Endothelial cell (in vitro differentiated cells): Measurements from ENCODE around the gene EGLN1. TPM values are rescaled to one million over a fixed set of nuclear protein-coding genes. Genes with fewer than 3 reads are reported as not detected.
A peak's percentile ranks its signal among the peaks of the same experiment; 100 is the strongest.

Experiments used
- DNase-seq: peaks from one replicate; pipeline ENCODE4 v3.0.0; 2021; ENCODE audit warnings: low spot score
- H3K27ac Mint-ChIP-seq: one replicate; pipeline ENCODE4 v1.8.0; 2021; ENCODE audit warnings: mixed read lengths, inconsistent platforms; ENCODE audit not compliant: unreplicated experiment
- H3K27me3 Mint-ChIP-seq: one replicate; pipeline ENCODE4 v1.8.0; 2021; ENCODE audit warnings: mild to moderate bottlenecking, moderate library complexity, mixed read lengths, inconsistent platforms; ENCODE audit not compliant: unreplicated experiment
- H3K36me3 Mint-ChIP-seq: one replicate; pipeline ENCODE4 v1.8.0; 2021; ENCODE audit warnings: mild to moderate bottlenecking, low read depth, mixed read lengths, inconsistent platforms; ENCODE audit not compliant: unreplicated experiment
- H3K4me1 Mint-ChIP-seq: one replicate; pipeline ENCODE4 v1.8.0; 2021; ENCODE audit warnings: mild to moderate bottlenecking, mixed read lengths, inconsistent platforms; ENCODE audit not compliant: unreplicated experiment
- H3K4me3 Mint-ChIP-seq: one replicate; pipeline ENCODE4 v1.8.0; 2021; ENCODE audit warnings: mild to moderate bottlenecking, mixed read lengths, inconsistent platforms; ENCODE audit not compliant: unreplicated experiment
- H3K9me3 Mint-ChIP-seq: one replicate; pipeline ENCODE4 v1.8.0; 2021; ENCODE audit warnings: mixed read lengths, inconsistent platforms; ENCODE audit not compliant: unreplicated experiment
- total RNA-seq: library from RNA; stranded (reverse); fragmentation: NEBNext Ultra II Directional; extraction: Animal tissue kit (Norgen Biotek cat#: 25700); gene quantifications from one replicate; pipeline ENCODE4 v1.2.1, GENCODE V29; 2021; ENCODE audit not compliant: unreplicated experiment
- TF ChIP-seq, protein P1 (sequence below): fragments of 200-600 bp; sonication (generic); IDR thresholded peaks from one replicate; pipeline ENCODE4 v1.5.0; 2021; ENCODE audit warnings: antibody characterized with exemption; ENCODE audit not compliant: unreplicated experiment

The EGLN1 gene
- total RNA-seq, 1 donor from 2014 or later, result 30.8 TPM

- no peak for DNase-seq
- H3K27ac Mint-ChIP-seq, result peak overlapping the region; percentile 89
- TF ChIP-seq, protein P1, sequence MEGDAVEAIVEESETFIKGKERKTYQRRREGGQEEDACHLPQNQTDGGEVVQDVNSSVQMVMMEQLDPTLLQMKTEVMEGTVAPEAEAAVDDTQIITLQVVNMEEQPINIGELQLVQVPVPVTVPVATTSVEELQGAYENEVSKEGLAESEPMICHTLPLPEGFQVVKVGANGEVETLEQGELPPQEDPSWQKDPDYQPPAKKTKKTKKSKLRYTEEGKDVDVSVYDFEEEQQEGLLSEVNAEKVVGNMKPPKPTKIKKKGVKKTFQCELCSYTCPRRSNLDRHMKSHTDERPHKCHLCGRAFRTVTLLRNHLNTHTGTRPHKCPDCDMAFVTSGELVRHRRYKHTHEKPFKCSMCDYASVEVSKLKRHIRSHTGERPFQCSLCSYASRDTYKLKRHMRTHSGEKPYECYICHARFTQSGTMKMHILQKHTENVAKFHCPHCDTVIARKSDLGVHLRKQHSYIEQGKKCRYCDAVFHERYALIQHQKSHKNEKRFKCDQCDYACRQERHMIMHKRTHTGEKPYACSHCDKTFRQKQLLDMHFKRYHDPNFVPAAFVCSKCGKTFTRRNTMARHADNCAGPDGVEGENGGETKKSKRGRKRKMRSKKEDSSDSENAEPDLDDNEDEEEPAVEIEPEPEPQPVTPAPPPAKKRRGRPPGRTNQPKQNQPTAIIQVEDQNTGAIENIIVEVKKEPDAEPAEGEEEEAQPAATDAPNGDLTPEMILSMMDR, result no peak
- peaks cover 34% of the 10 kb centered on the region for H3K4me1 Mint-ChIP-seq
- peaks cover 3% of the 10 kb centered on the region for H3K36me3 Mint-ChIP-seq
- no peaks in the 10 kb centered on the region for H3K27me3 Mint-ChIP-seq
- peak overlapping the region; percentile 11 for H3K4me3 Mint-ChIP-seq
- H3K9me3 Mint-ChIP-seq, result no peaks in the 10 kb centered on the region
Measured at GRCh38 chr1:231395998-231396390, 26.1 kb downstream of the EGLN1 start.

DNA sequence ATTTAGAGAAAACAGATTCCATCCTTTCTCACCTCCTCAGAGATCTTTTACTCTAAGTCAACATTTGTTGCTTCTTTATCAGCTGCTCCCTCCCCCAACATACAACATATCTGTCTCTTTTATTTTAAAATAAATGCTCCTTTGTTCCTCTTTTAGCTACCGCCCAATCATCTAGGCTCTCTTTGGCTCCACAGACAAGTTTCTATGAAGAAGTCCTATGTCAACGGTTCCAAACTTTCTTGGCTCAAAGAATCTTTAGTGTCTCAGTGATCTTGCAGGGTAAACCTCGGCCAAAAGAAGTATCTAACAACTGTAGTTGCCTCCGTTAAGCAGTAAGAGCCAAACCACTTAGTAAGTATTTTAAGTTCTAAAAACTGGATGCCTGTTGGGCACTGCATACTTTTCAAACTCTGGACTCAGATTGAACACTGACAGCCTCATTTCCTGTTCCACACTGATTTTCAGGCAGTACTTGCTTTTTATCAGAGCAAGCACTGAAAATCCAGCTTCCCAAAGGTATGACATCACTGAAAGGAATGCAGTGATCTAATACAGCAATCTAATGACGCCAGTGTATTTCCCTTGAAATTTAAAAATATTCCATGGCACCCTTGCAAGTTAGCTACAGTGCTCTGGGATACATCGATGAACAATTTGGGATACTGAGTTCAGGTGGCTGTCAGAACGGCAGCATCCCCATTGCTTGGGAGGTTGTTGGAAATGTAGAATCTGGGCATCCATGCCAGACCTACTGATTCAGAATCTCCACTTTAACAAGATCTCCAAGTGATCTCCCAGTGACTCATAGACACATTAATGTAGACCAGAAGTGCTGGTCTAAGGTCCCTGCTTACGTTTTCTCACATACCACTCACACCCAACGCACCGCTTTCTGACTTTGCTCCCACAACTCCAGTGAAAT lies 26.8 kb downstream of the EGLN1 start:
- Mint-ChIP-seq H3K9me3 (no peaks in the 10 kb centered on the region), H3K36me3 (peaks cover 3% of the 10 kb centered on the region), H3K27ac (peak overlapping the region; percentile 89), H3K4me1 (peaks cover 34% of the 10 kb centered on the region), H3K27me3 (no peaks in the 10 kb centered on the region), H3K4me3 (peak overlapping the region; percentile 11)
- no peak for DNase-seq
- TF ChIP-seq, protein P1, result no peak

DNA sequence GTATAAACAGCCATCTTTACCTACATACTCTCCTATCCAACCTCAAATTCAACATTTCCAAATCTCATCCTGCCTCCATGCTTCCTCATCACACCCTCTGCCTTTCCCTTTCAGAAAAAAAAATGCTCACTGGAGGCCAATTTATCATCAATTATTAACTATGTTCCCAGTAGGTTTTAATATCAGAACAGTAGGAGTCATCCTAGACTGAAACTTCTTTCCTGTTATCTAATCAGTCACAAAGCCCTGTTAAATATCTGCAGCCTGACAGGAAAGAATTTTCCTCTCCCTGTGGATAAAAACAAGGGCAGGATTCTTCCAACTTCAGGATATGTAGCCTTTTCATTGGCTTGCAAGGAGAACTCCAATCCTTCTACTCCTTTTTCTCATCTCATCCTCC lies 28.4 kb downstream of the EGLN1 start:
- Mint-ChIP-seq H3K27me3 (peaks cover 2% of the 10 kb centered on the region), H3K4me1 (peaks cover 34% of the 10 kb centered on the region)

GRCh38 chr1:231392389-231393131 lies 29.5 kb downstream of the EGLN1 start:
- Mint-ChIP-seq H3K9me3 (no peaks in the 10 kb centered on the region), H3K4me1 (peaks cover 34% of the 10 kb centered on the region), H3K27me3 (peaks cover 2% of the 10 kb centered on the region), H3K27ac (no peak overlapping the region), H3K36me3 (peaks cover 4% of the 10 kb centered on the region), H3K4me3 (no peak overlapping the region)
- TF ChIP-seq, protein P1, result no peak
- no peak for DNase-seq

More for the DNA sequence above, 28.4 kb downstream of the EGLN1 start:
- no peak overlapping the region for H3K27ac Mint-ChIP-seq
- peaks cover 7% of the 10 kb centered on the region for H3K36me3 Mint-ChIP-seq
- no peak for DNase-seq
- TF ChIP-seq, protein P1, result no peak
- H3K9me3 Mint-ChIP-seq, result no peaks in the 10 kb centered on the region
- no peak overlapping the region for H3K4me3 Mint-ChIP-seq
